Pancreas (tissue), 10 donors: Measurements from ENCODE around the gene DIPK2A. TPM values are rescaled to one million over a fixed set of nuclear protein-coding genes. Genes with fewer than 3 reads are reported as not detected.

Source experiments
- ATAC-seq, 4 donors: fragments of 200-7000 bp; cut with Tn5 transposase; one replicate each; pipeline versions ENCODE4 v1.8.0 to v1.9.1; 2020; ENCODE audit warnings: mild to moderate bottlenecking in 4 of 4, moderate library complexity in 4 of 4
- DNase-seq, 6 donors: peaks; one replicate each; pipeline ENCODE4 v3.0.0-alpha.2; 2020
- FAIRE-seq: peaks from 2 replicates; lab custom pipeline; 2012; peaks lifted over from hg19 to GRCh38; lab: Jason Lieb, UNC
- H3K27ac ChIP-seq, 4 donors: fragments of 200-600 bp; sonication (generic); 1 replicate in 3 of 4; 2 replicates in 1 of 4; pipeline versions ENCODE4 v1.5.0 to v1.8.0; 2020
- H3K27me3 ChIP-seq, 4 donors: fragments of 200-600 bp; one replicate each; pipeline ENCODE4 v1.8.0; 2021
- H3K36me3 ChIP-seq, 3 donors: fragments of 200-600 bp; sonication (generic) in 1 of 3; one replicate each; pipeline versions ENCODE4 v1.5.0 to v1.8.0; 2020 to 2021
- H3K4me1 ChIP-seq, 3 donors: fragments of 200-600 bp; one replicate each; pipeline ENCODE4 v1.8.0; 2021
- H3K4me3 ChIP-seq, 4 donors: fragments of 200-600 bp; sonication (generic) in 2 of 4; one replicate each; pipeline versions ENCODE4 v1.5.0 to v1.8.0; 2020 to 2021
- H3K9me3 ChIP-seq, 4 donors: fragments of 200-600 bp; one replicate each; pipeline ENCODE4 v1.8.0; 2021
- WGBS, 2 donors: extraction: QIAGEN DNeasy Blood & Tissue Kit; methylation state at CpG; one replicate each; pipeline ENCODE4 v1.1.7; 2013; 5-methylcytosine and 5-hydroxymethylcytosine counted together
- intact Hi-C, 3 donors: fragments of 100-400 bp; cut with DNase I; formaldehyde crosslinking; loops; one replicate each; pipeline versions ENCODE4 v1.11.1 to v1.14.2; 2022
- polyA plus RNA-seq, 2 donors: library from polyadenylated mRNA; stranded (reverse); fragments of 200-250 nt; gene quantifications; one replicate each; pipeline ENCODE4 v1.2.3, GENCODE V29; 2013
- total RNA-seq, 6 donors: library from RNA; stranded (reverse); fragmentation: NEBNext Ultra II Directional in 4 of 6; extraction: Animal tissue kit (Norgen Biotek cat#: 25700) in 4 of 6; gene quantifications; one replicate each; pipeline versions ENCODE4 v1.2.1 to v1.2.4, GENCODE V29; 2021 to 2023
- TF ChIP-seq, protein P1 (sequence below), 4 donors: fragments of 200-600 bp; sonication (generic) in 3 of 4; IDR thresholded peaks; one replicate each; pipeline versions ENCODE4 v1.5.0 to v1.8.0; 2021; ENCODE audit warnings: antibody characterized with exemption in 4 of 4
- donor health status: healthy with polysubstance abuse.
- donor health status: DM: no; HTN: no; CAD: no; lungs with moderate emphysema.
- donor health status: DM: no; HTN: no; CAD: no.
- donor health status: control.
- donor health status: control.
- donor health status: Bipolar disorder and iron deficiency.
- donor health status: DM: yes; HTN: yes; CAD: no.
- donor health status: DM: no; HTN: no; CAD: no.
- donor health status: DM: no; HTN: no; CAD: no.
- donor health status: DM: yes; HTN: yes; CAD: no.

DIPK2A gene
- total and polyA plus RNA-seq, 8 donors: 1.6 to 11.2 (median 4.3) TPM

DNA sequence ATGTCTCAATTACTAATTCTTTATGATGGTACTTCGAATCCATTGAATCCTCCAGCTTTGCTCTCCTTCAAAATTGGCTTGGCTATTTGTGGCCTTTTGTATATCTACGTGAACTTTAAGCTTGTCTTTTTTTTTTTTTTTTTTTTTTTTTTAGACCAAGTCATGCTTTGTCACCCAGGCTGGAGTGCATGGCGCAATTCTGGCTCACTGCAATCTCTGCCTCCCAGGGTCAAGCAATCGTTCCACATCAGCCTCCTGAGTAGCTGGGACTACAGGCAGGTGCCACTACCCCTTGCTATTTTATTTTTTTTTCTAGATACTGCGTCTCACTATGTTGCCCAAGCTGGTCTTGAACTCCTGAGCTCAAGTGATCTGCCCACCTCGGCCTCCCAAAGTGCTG is 7.7 kb upstream of the DIPK2A start:
- no peak overlapping the region for H3K27ac ChIP-seq
- DNase-seq: no peak
- H3K4me3 ChIP-seq: no peak overlapping the region
- intact Hi-C loops: no loop called here
- WGBS, 2 donors: 60 to 62% methylated on average over 6 of the region's 6 CpGs
- no peak for ATAC-seq
- no peaks in the 10 kb centered on the region for H3K9me3 ChIP-seq
- H3K36me3 ChIP-seq: no peaks in the 10 kb centered on the region
- TF ChIP-seq, protein P1, sequence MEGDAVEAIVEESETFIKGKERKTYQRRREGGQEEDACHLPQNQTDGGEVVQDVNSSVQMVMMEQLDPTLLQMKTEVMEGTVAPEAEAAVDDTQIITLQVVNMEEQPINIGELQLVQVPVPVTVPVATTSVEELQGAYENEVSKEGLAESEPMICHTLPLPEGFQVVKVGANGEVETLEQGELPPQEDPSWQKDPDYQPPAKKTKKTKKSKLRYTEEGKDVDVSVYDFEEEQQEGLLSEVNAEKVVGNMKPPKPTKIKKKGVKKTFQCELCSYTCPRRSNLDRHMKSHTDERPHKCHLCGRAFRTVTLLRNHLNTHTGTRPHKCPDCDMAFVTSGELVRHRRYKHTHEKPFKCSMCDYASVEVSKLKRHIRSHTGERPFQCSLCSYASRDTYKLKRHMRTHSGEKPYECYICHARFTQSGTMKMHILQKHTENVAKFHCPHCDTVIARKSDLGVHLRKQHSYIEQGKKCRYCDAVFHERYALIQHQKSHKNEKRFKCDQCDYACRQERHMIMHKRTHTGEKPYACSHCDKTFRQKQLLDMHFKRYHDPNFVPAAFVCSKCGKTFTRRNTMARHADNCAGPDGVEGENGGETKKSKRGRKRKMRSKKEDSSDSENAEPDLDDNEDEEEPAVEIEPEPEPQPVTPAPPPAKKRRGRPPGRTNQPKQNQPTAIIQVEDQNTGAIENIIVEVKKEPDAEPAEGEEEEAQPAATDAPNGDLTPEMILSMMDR (IDR thresholded peaks at IDR 0.05): no peak
- H3K4me1 ChIP-seq: no peaks in the 10 kb centered on the region
- H3K27me3 ChIP-seq: no peaks in the 10 kb centered on the region
- no peak for FAIRE-seq

DNA sequence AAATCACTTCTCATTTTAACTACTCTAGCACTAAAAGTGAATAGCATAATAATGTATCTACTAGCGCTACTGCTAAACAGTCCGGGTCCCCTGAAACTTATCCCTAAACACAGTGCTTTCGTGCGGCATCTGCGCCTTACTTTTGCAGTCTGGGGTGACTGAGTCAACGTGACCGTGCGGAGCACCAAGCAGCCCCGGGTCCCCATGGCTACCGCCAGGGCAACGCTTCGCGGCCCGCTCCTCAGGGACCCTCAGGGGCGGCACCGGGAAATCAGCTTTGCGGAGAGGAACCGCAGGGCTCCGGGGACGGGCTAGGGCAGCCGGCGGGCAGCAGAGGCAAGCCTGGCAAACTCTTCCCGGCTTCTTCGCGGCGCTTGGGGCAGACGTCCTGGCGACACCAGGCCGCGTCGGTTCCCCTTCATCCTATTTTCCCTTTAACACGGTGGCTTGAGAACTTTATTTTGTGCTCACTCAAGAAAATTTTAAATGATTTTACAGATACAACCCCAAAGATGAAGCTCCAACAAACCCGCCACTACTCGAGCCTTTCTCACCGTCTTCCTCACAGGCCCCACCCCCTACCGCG is 757 bp upstream of the DIPK2A start:
- Histone ChIP-seq H3K9me3 (no peaks in the 10 kb centered on the region), H3K27ac (peak overlapping the region; percentile 87 to 97 (median 96)), H3K4me3 (peak overlapping the region; percentile 74 to 89 (median 81)), H3K4me1 (peaks cover 0 to 24% (median 18%) of the 10 kb centered on the region in 3 donors), H3K27me3 (no peaks in the 10 kb centered on the region), H3K36me3 (no peaks in the 10 kb centered on the region)
- peak; percentile 1 to 9 (median 4) for ATAC-seq
- TF ChIP-seq, protein P1 (IDR thresholded peaks at IDR 0.05): no peak
- WGBS, 2 donors: 0% methylated on average over 34 to 37 of the region's 37 CpGs
- peak; percentile 27 to 79 (median 50) for DNase-seq
- no peak for FAIRE-seq
- intact Hi-C loops: no loop called here

DNA sequence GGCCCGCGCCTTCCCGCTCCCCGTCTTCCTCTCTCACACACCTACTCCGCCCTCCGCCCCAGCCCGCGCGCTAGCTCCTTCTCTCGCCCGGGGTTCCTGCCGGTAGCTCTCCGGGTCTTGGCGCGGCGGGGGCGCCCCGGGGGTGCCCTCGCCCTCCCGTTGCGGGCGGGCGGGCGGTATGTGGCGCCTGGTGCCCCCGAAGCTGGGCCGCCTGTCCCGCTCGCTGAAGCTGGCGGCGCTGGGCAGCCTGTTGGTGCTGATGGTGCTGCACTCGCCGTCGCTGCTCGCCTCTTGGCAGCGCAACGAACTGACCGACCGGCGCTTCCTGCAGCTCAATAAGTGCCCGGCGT is 507 bp downstream of the DIPK2A start:
- DNase-seq (no peak), ATAC-seq (peak in 2 of 4 donors; percentile 5), FAIRE-seq (no peak)
- no peaks in the 10 kb centered on the region for H3K9me3 ChIP-seq
- no peaks in the 10 kb centered on the region for H3K36me3 ChIP-seq
- H3K27me3 ChIP-seq: no peaks in the 10 kb centered on the region
- intact Hi-C loops: no loop called here
- WGBS, 2 donors: 1% methylated on average over 38 to 42 of the region's 42 CpGs
- H3K27ac ChIP-seq: peak overlapping the region; percentile 87 to 97 (median 96)
- TF ChIP-seq, protein P1 (IDR thresholded peaks at IDR 0.05): no peak
- peak overlapping the region; percentile 74 to 89 (median 81) for H3K4me3 ChIP-seq
- H3K4me1 ChIP-seq: peaks cover 0 to 31% (median 24%) of the 10 kb centered on the region in 3 donors

DNA sequence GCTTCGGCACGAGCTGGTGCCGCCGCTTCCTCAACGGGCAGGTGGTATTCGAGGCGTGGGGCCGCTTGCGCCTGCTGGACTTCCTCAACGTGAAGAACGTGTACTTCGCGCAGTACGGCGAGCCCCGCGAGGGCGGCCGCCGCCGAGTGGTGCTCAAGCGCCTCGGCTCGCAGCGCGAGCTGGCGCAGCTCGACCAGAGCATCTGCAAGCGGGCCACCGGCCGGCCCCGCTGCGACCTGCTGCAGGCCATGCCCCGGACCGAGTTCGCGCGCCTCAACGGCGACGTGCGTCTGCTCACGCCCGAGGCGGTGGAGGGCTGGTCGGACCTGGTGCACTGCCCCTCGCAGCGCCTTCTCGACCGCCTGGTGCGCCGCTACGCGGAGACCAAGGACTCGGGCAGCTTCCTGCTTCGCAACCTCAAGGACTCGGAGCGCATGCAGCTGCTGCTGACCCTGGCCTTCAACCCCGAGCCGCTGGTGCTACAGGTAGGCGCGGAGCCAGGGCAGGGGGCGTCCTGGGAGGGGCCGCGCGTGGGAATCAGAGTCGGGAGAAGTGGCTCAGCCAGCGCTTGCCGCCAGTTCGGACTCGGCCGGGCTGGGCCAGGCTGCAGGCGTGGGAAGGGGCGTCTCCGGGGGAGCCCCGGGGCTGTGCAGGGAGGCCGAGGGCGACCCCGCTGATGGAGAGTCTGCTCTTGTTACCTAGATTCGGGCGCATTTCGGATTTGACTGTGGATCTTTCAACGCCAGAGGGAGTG is 1.1 kb downstream of the DIPK2A start:
- 0% methylated on average over 74 to 83 of the region's 83 CpGs for WGBS, 2 donors
- H3K36me3 ChIP-seq: no peaks in the 10 kb centered on the region
- H3K27ac ChIP-seq: peak overlapping the region; percentile 87 to 97 (median 96)
- no peaks in the 10 kb centered on the region for H3K27me3 ChIP-seq
- DNase-seq: peak; percentile 63 to 91 (median 70)
- peak overlapping the region; percentile 74 to 89 (median 81) for H3K4me3 ChIP-seq
- H3K4me1 ChIP-seq: peaks cover 0 to 31% (median 29%) of the 10 kb centered on the region in 3 donors
- peak; percentile 46 to 62 (median 56) for ATAC-seq
- no peaks in the 10 kb centered on the region for H3K9me3 ChIP-seq
- TF ChIP-seq, protein P1 (IDR thresholded peaks at IDR 0.05): peak in 3 of 4 donors; percentile 13 to 25 (median 24)
- intact Hi-C loops: no loop called here
- no peak for FAIRE-seq
